Right forelimb (tissue), 1 donor: ENCODE data around the gene HRCT1.
A peak's percentile ranks its signal among the peaks of the same experiment; 100 is the strongest.
"Not testable (repeated sequence)": the region's sequence is repeated elsewhere in the genome, so short reads cannot be mapped to it uniquely, and the experiment has no call there.

ENCODE experiments used
- DNase-seq: peaks from one replicate; pipeline ENCODE4 v3.0.0-alpha.2; 2018

Gene HRCT1

GRCh38 chr9:35897376-35898099 lies 8.5 kb upstream of the HRCT1 start:
- DNase-seq = not testable (repeated sequence)

- no peak for DNase-seq
These were observed 7.7 kb upstream of the HRCT1 start for GRCh38 chr9:35898337-35898736.

GRCh38 chr9:35899021-35899420 lies 7.0 kb upstream of the HRCT1 start:
- no peak for DNase-seq

- peak; percentile 55 for DNase-seq
These were observed 3.0 kb upstream of the HRCT1 start for GRCh38 chr9:35903049-35903448.

GRCh38 chr9:35904338-35904737 lies 1.7 kb upstream of the HRCT1 start:
- DNase-seq = no peak

- DNase-seq = no peak
These were observed 786 bp upstream of the HRCT1 start for GRCh38 chr9:35905051-35905781.

GRCh38 chr9:35906923-35907699 lies 1.1 kb downstream of the HRCT1 start:
- DNase-seq = peak; percentile 70

- peak; percentile 86 for DNase-seq
These were observed 1.9 kb downstream of the HRCT1 start for GRCh38 chr9:35907711-35908503.

- peak; percentile 63 for DNase-seq
These were observed 2.6 kb downstream of the HRCT1 start for GRCh38 chr9:35908504-35909125.

GRCh38 chr9:35909274-35909673 lies 3.3 kb downstream of the HRCT1 start, which contains the start of gene SPAAR:
TSS of gene SPAAR (plus strand) at chr9:35909490. CDS start at chr9:35910464, 974 bp downstream.
- DNase-seq = no peak

- DNase-seq = no peak
These were observed 3.9 kb downstream of the HRCT1 start for GRCh38 chr9:35909687-35910612.

GRCh38 chr9:35910613-35911359 lies 4.8 kb downstream of the HRCT1 start:
- DNase-seq = no peak

- no peak for DNase-seq
These were observed 5.7 kb downstream of the HRCT1 start for GRCh38 chr9:35911690-35912089.

GRCh38 chr9:35912791-35913400 lies 6.9 kb downstream of the HRCT1 start:
- no peak for DNase-seq

- DNase-seq = not testable (repeated sequence)
These were observed 7.4 kb downstream of the HRCT1 start for GRCh38 chr9:35913429-35913828.

GRCh38 chr9:35914301-35914807 lies 8.4 kb downstream of the HRCT1 start:
- no peak for DNase-seq

GRCh38 chr9:35915681-35916294 lies 9.8 kb downstream of the HRCT1 start:
- no peak for DNase-seq

GRCh38 chr9:35917261-35917660 lies 11.3 kb downstream of the HRCT1 start:
- DNase-seq = no peak

GRCh38 chr9:35918780-35919179 lies 12.8 kb downstream of the HRCT1 start:
- no peak for DNase-seq
